HG02678 (cell line): ENCODE data around the gene DRGX.

ENCODE experiments used
- ATAC-seq: cut with Tn5 transposase; IDR thresholded peaks from one replicate; pipeline ENCODE4 v1.9.1; 2021; ENCODE audit warnings: mild to moderate bottlenecking, moderate library complexity; ENCODE audit not compliant: unreplicated experiment

The DRGX gene

GRCh38 chr10:49383853-49384252 lies 12.0 kb downstream of the DRGX start:
- no peak for ATAC-seq

GRCh38 chr10:49382826-49383225 lies 13.1 kb downstream of the DRGX start:
- no peak for ATAC-seq

GRCh38 chr10:49382226-49382625 lies 13.7 kb downstream of the DRGX start:
- ATAC-seq = no peak

- no peak for ATAC-seq
These were observed 14.6 kb downstream of the DRGX start for GRCh38 chr10:49381111-49381900.

GRCh38 chr10:49379596-49380410 lies 16.1 kb downstream of the DRGX start:
- no peak for ATAC-seq

- no peak for ATAC-seq
These were observed 18.6 kb downstream of the DRGX start for GRCh38 chr10:49377256-49377655.

GRCh38 chr10:49375611-49376010 lies 20.3 kb downstream of the DRGX start:
- ATAC-seq = no peak

- ATAC-seq = no peak
These were observed 21.1 kb downstream of the DRGX start for GRCh38 chr10:49374740-49375139.

GRCh38 chr10:49373361-49373760 lies 22.5 kb downstream of the DRGX start:
- no peak for ATAC-seq

GRCh38 chr10:49371967-49372366 lies 23.9 kb downstream of the DRGX start:
- no peak for ATAC-seq

- ATAC-seq = no peak
These were observed 25.4 kb downstream of the DRGX start for GRCh38 chr10:49370326-49371100.

GRCh38 chr10:49369216-49370162 lies 26.4 kb downstream of the DRGX start:
- no peak for ATAC-seq

- ATAC-seq = no peak
These were observed 27.6 kb downstream of the DRGX start for GRCh38 chr10:49368256-49368655.

GRCh38 chr10:49367600-49367999 lies 28.3 kb downstream of the DRGX start:
- ATAC-seq = no peak

GRCh38 chr10:49366460-49366859 lies 29.4 kb downstream of the DRGX start:
- no peak for ATAC-seq

GRCh38 chr10:49365675-49366415 lies 30.0 kb downstream of the DRGX start:
- ATAC-seq = no peak

GRCh38 chr10:49365275-49365674 lies 30.6 kb downstream of the DRGX start:
- no peak for ATAC-seq

GRCh38 chr10:49364747-49365146 lies 31.1 kb downstream of the DRGX start:
- ATAC-seq = no peak

- ATAC-seq = no peak
These were observed 31.8 kb downstream of the DRGX start for GRCh38 chr10:49364051-49364450.
